SIG-M5 treated with dmso at 0.1 percent for 504 hours (cell line): ENCODE data around the gene CYSTM1.

Experiments used
- DNase-seq: peaks from one replicate; lab custom pipeline; 2025; ENCODE audit not compliant: unreplicated experiment; lab: John Stamatoyannopoulos, UW

The CYSTM1 gene

GRCh38 chr5:140232731-140233130, 57.7 kb downstream of the CYSTM1 start:
- DNase-seq: no peak

DNA sequence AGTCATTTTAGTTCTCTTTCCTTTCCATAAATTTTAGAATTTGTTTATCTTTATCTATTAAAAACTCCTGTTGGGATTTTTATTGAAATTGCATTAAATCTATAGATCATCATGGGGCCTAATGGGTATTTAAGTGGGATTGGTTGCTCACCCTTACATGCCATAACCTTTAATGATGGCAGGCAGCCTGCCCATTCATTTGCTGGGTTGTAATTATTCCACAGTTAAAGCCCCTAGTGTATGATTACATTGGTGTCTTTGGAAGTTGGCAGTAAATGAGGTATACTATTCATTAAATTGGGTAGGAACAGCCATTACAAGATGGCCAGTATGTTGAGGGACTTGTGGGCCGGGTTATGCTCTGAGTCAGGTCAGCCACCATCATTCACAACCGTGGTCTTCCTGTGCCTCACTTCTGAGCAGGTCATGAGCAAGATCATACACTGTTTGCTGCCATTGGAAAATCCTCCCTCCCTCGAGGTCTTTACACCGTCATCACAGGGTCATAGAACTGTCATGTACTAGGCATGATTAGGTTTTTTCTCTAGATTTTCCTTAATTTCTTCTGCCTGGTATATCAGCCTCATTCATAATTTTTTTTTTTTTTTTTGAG, 59.5 kb downstream of the CYSTM1 start:
- no peak for DNase-seq

- peak; percentile 80 for DNase-seq
Measured at GRCh38 chr5:140235791-140236551, 61.0 kb downstream of the CYSTM1 start.

DNA sequence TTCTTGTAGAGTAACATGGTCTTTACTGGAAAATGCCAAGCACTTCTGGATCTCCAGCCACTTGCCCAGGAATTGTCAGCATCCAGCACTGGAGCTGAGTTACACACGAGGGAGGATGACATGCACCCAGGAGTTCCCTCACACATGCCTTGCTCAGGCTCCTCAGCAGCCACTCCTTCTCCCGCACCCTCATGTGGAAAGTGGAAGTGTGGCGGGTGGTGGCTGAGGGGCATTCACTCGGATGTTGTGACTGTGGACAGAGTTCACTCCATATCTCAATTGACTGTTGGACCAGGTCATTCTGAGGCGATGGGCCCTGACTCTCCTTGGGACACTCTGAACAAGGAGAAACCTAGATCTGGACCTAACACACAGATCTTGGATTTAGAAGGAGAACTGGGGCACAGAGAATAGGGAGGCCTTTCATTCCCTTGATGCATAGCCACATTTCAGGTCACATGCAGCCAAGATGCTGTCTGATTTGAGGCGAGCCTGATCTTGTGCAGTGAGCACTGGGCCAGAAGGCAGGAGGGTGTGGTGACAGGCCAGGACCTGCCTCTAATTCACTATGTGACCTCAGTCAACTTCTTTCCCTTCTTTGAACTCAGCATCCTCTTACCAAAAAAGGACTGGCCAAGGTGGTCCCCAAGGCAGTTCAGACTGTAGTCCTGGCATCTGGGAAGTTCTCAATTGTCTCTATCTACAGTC, 62.1 kb downstream of the CYSTM1 start:
- DNase-seq: no peak

DNA sequence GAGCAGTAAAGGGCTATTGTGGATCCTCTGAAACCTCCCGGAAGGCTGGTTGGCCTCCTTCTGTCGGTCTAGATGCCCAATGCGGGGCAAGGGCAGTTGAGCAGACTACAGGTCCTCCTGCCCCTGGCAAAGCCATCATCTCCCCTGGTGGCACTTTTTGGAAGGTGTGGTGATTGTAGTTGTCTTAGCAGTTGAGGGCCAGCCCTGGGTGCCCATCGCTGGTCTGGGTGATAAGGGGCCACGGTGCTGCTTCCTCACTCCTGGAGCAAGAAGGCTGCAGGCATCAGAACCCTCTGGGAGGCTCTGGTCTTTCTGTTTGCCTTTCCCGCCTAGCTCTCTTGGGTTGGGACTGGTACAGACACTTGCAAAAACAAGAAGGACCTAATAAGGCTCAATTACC, 63.8 kb downstream of the CYSTM1 start:
- no peak for DNase-seq

DNA sequence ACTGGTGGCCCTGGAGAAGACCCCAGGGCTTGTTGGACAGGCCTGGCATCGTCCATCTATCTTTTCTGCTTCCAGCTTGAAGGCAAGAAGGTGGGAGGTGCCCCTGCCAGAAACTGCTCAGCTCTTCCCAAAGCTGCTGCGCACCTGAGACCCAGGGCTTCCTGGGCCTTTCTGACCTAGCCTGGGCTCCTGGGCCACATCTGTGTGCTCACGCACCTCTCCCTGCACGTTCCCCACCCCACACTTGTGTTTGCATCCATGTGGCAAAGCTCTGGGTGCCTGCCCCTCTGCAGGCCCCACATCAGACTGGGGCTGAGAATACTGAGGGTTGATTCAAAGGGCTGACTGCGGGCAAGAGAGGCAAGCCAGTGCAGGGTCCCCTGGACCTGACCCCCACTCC, 64.5 kb downstream of the CYSTM1 start:
- no peak for DNase-seq

DNA sequence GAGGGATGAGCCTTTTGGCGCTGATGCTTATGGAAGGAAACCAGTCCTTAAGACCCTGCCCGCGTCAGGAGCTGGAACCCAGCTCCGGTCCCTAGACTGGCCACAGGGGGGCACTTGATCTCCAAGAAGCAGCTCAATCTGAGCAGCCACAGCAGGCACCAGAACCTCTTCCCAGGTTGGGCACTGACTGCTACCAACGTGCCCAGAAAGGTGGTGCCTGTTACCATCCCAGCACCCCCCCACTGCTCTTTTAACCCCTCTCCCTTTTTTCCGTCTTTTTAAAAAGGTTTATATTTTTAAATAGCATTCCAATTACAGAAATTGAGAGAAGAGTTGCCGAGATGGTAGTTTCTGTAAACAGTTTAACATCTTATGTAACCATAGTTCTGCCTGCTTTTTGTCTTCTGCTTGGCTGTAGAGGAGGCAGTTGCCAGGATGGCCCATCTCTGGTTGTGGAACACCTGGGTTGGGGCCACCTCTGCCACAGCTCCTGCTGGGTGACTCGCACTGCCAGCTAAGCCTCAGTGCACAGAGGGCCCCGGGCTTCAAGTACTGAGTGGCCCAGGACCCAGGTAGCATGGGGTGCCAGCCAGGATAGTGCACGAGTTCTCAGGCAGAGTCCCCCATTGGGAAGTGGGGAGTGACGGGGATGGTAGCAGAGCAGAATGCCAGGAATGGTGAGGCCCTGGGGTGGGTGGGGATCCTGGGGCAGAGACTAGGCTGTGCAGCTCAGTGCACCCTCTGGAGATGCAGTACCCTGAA, 65.1 kb downstream of the CYSTM1 start:
- DNase-seq: peak; percentile 44

- DNase-seq: no peak
Measured at GRCh38 chr5:140240987-140241706, 66.2 kb downstream of the CYSTM1 start.

DNA sequence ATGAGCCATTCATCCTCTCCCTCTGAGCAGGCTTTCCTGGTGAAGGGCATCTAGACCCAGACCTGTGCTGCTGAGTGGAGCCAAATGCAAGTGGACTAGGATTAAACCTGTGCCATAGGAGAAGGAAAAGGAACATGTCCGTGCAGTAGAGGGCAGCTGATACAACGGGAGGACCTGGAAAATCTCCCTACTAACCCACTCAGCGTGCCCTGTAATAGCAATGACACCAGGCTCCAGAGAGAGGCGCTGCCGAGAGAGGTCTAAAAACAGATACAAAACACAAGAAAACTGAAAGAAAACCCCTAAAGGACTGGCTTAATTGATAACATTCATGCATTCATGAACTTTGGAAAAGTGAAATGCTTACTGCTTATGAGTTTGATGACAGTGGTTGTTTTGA, 67.1 kb downstream of the CYSTM1 start:
- no peak for DNase-seq

GRCh38 chr5:140242890-140243585, 68.0 kb downstream of the CYSTM1 start:
- DNase-seq: no peak

DNA sequence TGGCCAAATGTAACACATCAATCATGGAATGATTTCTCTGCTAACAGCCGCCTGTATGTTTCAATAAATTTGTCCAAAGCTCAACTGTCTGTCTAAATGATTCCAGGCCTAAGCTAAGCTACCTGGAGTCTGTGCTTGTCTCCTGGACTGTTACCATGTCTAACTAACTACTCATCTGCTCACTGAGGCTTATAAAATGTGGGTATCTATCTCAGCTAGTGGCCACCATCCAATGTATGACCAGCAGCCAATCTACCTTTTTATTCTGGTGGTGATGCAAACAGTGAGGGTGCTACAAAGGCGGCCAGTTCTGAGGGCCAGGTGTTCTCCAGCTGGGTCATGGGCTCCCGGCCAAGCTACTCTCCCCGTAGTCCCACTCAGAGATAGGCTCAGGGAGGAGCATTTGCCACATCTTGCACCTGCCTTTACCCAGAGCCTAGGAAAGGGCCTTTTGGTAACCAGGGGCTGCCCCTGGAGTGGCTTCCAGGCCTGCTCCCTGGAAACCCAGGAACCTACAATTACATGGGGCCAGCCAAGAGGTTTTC, 68.8 kb downstream of the CYSTM1 start:
- DNase-seq: no peak

DNA sequence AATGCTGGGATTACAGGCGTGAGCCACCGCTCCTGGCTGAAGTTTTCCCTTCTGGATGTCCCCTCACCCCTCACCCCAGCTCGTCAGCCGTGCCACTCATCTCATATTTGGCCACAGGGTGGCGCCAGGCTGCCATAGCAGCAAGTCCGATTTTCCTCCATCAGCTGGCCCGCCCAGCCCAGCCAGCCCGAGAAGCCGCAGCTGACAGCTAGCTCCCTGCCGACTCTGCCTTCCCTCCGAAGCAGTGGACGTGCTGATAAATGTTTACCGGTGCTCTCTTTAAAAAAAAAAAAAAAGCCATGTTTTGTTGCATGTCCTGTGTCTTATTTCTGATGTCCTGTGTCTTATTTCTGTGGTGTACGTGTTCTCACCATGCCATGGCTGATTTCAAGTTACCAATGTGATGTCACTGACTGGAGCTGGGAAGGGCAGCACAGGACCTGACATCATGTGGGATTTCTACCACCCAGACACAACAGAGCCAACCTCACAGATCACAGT, 69.6 kb downstream of the CYSTM1 start:
- DNase-seq: peak; percentile 67

GRCh38 chr5:140245341-140245740, 70.4 kb downstream of the CYSTM1 start:
- no peak for DNase-seq

- DNase-seq: no peak
Measured at GRCh38 chr5:140245926-140246325, 70.9 kb downstream of the CYSTM1 start.

DNA sequence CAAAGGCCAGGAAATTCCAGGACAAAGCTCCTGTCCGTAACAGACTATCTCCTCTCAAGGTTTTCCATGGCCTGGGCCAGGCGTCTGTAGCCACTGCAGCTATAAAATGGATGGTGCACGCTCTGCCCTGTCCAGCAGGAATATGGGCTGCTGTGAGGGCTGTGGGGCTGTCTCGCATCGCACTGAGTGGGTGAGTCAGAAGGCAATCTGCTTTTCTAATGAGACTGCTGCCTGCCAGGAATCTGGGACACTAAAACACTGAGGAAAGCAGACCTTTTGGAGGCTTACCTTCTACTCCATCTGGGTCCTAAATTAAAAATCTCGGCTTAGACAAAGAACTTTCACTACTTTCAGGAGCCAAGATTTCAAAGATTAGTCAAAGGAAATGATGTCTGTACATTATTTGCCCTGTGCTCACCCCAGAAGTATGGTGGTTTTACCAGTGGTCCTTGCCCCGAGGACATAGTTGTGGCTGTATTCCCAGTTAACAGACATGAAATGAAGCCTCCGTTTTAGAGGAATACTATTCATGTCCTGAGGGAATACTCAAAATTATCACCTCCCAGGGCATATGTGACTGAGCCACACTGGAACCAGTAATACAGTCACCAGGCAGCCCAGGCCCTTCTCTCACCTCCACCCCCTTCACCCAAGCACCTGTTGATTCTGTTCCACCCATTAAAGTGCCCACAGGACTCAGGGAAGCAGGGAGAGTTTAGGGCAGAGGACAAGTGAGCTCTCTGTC, 71.6 kb downstream of the CYSTM1 start:
- no peak for DNase-seq

- no peak for DNase-seq
Measured at GRCh38 chr5:140248414-140248813, 73.4 kb downstream of the CYSTM1 start.

- DNase-seq: no peak
Measured at GRCh38 chr5:140249536-140249935, 74.5 kb downstream of the CYSTM1 start.

GRCh38 chr5:140250386-140250785, 75.4 kb downstream of the CYSTM1 start:
- no peak for DNase-seq

DNA sequence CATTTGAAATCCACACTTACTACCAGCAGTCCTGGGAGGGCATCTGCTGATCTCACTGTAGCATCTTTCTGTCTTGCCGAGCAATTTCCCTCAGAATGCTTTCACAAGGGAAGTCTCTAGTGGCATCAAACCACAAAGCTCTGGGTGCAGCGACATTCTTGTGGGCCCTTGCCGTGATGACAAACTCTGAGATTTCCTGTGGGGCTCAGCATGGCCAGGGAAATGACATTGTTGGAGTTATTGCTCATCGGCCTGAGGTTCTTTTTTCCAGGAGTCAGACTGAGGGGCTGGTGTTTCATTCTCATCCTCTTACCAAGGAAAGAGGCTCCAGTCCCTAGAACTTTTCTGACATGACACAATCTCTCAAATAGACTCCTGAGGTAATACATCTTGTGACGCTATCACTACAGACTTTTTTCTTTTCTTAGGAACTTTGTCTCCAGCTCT, 76.6 kb downstream of the CYSTM1 start:
- peak; percentile 93 for DNase-seq
